H1 (cell line): Measurements from ENCODE around the gene GFAP. TPM values are rescaled to one million over a fixed set of nuclear protein-coding genes. Genes with fewer than 3 reads are reported as not detected.

Experiments
- CBX8 ChIP-seq: fragments of 300-800, 300-1000 bp; sonication (generic); IDR thresholded peaks from 2 replicates; pipeline ENCODE4 v1.7.1; 2016; ENCODE audit warnings: low read depth, low read length, borderline replicate concordance
- CHD2 ChIP-seq: IDR thresholded peaks from 2 replicates; pipeline ENCODE4 v1.6.1; 2012; ENCODE audit warnings: low read length, improper control_type of control experiment
- CTCF ChIP-seq, 3 experiments: IDR thresholded peaks; 1 replicate in 2 of 3; 2 replicates in 1 of 3; pipeline versions ENCODE4 v1.5.1 to v1.6.1; 2011; ENCODE audit warnings: low read length in 3 of 3, mild to moderate bottlenecking in 3 of 3, inconsistent platforms in 2 of 3, low read depth in 1 of 3, moderate library complexity in 1 of 3; ENCODE audit not compliant: insufficient read depth in 1 of 3; ENCODE audit errors: control extremely low read depth in 1 of 3
- FOSL1 ChIP-seq: IDR thresholded peaks from 2 replicates; pipeline ENCODE4 v1.6.1; 2011; ENCODE audit warnings: mild to moderate bottlenecking, low read depth, low read length, moderate library complexity; ENCODE audit not compliant: insufficient read depth
- GTF2F1 ChIP-seq: IDR thresholded peaks from 2 replicates; pipeline ENCODE4 v1.6.1; 2012; ENCODE audit warnings: low read depth, low read length, improper control_type of control experiment, borderline replicate concordance
- RAD21 ChIP-seq, 2 experiments: IDR thresholded peaks in 1 of 2; conservative IDR thresholded peaks in 1 of 2; 2 replicates each; pipeline ENCODE4 v1.6.1; 2011; ENCODE audit warnings: low read depth in 2 of 2, low read length in 2 of 2, improper control_type of control experiment in 1 of 2, inconsistent platforms in 1 of 2, mild to moderate bottlenecking in 1 of 2, moderate library complexity in 1 of 2
- SIX5 ChIP-seq: IDR thresholded peaks from 2 replicates; pipeline ENCODE4 v1.6.1; 2011; ENCODE audit warnings: mild to moderate bottlenecking, low read depth, low read length
- SP1 ChIP-seq: IDR thresholded peaks from 2 replicates; pipeline ENCODE4 v1.6.1; 2011; ENCODE audit warnings: low read depth, low read length
- USF2 ChIP-seq: IDR thresholded peaks from 2 replicates; pipeline ENCODE4 v1.6.1; 2011; ENCODE audit warnings: low read length, improper control_type of control experiment
- polyA plus RNA-seq, 7 experiments: library from polyadenylated mRNA; depleted of rRNA in 3 of 7; stranded (reverse) in 5 of 7; unstranded in 2 of 7; fragments of >200 nt in 5 of 7; fragments of 200-250 nt in 2 of 7; gene quantifications; 1 replicate in 5 of 7; 2 replicates in 1 of 7; 4 replicates in 1 of 7; pipeline versions ENCODE4 v1.2.1 to v1.2.3, GENCODE V29; 2011 to 2013; ENCODE audit warnings: missing spikeins in 2 of 7, mixed read lengths in 2 of 7
- total RNA-seq: library from RNA; stranded (reverse); fragmentation: NEBNext Ultra II Directional; extraction: Animal tissue kit (Norgen Biotek cat#: 25700); gene quantifications from 2 replicates; pipeline ENCODE4 v1.2.1, GENCODE V29; 2021

Gene GFAP
- total and polyA plus RNA-seq, 2 of the 8 experiments (the other 6 are each of a cell fraction or from before 2014, with no cell fraction given): 1.3 to 1.5 TPM

DNA sequence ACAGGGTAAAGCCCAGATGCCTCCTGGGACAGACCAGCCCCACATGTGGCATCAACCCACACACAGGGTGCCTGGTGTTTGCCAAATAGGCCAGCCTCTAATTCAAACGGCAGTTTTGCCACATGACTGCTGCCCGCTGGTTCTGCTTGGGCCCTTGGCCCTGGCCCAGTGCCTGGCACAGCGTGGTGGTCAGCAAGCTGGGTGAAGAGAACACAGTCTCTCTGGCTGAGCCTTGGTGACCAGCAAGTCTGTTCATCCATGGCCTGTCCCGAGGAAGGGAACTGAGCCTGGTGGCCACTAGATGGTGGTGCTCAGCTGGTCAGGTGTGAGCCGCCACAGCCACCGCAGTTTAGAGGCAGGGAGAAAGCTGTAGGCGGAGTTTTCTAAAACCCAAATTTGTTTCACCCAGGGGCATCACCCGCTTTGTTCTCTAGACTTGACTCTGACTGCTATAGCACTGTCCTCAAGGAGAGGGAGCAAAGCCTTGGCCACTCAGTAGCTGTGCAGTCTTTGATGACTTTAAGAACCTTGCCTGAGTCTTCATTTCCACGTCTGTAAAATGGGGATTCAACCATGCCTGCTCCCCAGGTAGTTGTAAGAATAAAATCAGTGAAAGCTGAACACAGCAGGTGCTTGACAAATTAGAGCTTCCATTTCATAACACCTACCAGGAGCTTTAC, 4.7 kb upstream of the GFAP start (continued):
- TF ChIP-seq RAD21 (IDR thresholded peaks at IDR 0.05 in 1 of 2, conservative IDR thresholded peaks at IDR 0.05 in 1 of 2; ENCODE audit: low read depth in 2 of 2, low read length in 2 of 2): peak; percentile 93
- TF ChIP-seq CHD2: no peak
- TF ChIP-seq USF2: peak; percentile 16; the same call in 1 of the 2 replicates
- TF ChIP-seq GTF2F1: no peak
- TF ChIP-seq SIX5: no peak
- 0 out of 2 replicates have a peak, but pooled peaks have one; percentile 5 for TF ChIP-seq SP1
- TF ChIP-seq CTCF (IDR thresholded peaks at IDR 0.05; ENCODE audit: control extremely low read depth in 1 of 3, insufficient read depth in 1 of 3, low read depth in 1 of 3, low read length in 3 of 3): peak; percentile 93 to 96 (median 96)
- no peak for TF ChIP-seq CBX8
- TF ChIP-seq FOSL1: no peak
